Ascending aorta (tissue), 2 donors: Measurements from ENCODE around the gene HBA1. TPM values are rescaled to one million over a fixed set of nuclear protein-coding genes. Genes with fewer than 3 reads are reported as not detected.
"Not testable (repeated sequence)": the region's sequence is repeated elsewhere in the genome, so short reads cannot be mapped to it uniquely, and the experiment has no call there.

Experiments
- DNase-seq, 2 donors: peaks; one replicate each; pipeline ENCODE4 v3.0.0-alpha.2; 2019; ENCODE audit warnings: low spot score in 2 of 2
- H3K27ac ChIP-seq, 2 donors: fragments of 200-600 bp; sonication (generic); one replicate each; pipeline ENCODE4 v1.5.1; 2016 to 2017; ENCODE audit warnings: mild to moderate bottlenecking in 1 of 2
- H3K27me3 ChIP-seq: fragments of 200-600 bp; sonication (generic); one replicate; pipeline ENCODE4 v1.5.1; 2017
- H3K36me3 ChIP-seq, 2 donors: fragments of 200-600 bp; sonication (generic); one replicate each; pipeline ENCODE4 v1.5.1; 2016
- H3K4me1 ChIP-seq, 2 donors: fragments of 200-600 bp; sonication (generic); one replicate each; pipeline ENCODE4 v1.5.1; 2016 to 2017; ENCODE audit warnings: mild to moderate bottlenecking in 1 of 2
- H3K4me3 ChIP-seq, 2 donors: fragments of 200-600 bp; sonication (generic); one replicate each; pipeline ENCODE4 v1.5.1; 2016 to 2017; ENCODE audit warnings: mild to moderate bottlenecking in 1 of 2
- H3K9me3 ChIP-seq, 2 donors: fragments of 200-600 bp; sonication (generic); one replicate each; pipeline ENCODE4 v1.5.1; 2016
- intact Hi-C: fragments of 100-400 bp; cut with DNase I; formaldehyde crosslinking; loops from one replicate; pipeline ENCODE4 v1.15.1; 2023
- total RNA-seq: library from RNA; depleted of rRNA; stranded (reverse); fragments of >200 nt; gene quantifications from one replicate; pipeline ENCODE4 v1.1.0, GENCODE V29; 2016
- TF ChIP-seq, protein P1 (sequence below), 3 experiments: fragments of 200-600 bp in 2 of 3; fragments of 450-650 bp in 1 of 3; sonication (generic) in 2 of 3; IDR thresholded peaks; one replicate each; pipeline ENCODE4 v1.5.1; 2016 to 2019; ENCODE audit warnings: antibody characterized with exemption in 3 of 3, mild to moderate bottlenecking in 1 of 3, moderate library complexity in 1 of 3

Gene HBA1
- total RNA-seq, 1 donor from 2014 or later = 585 TPM

DNA sequence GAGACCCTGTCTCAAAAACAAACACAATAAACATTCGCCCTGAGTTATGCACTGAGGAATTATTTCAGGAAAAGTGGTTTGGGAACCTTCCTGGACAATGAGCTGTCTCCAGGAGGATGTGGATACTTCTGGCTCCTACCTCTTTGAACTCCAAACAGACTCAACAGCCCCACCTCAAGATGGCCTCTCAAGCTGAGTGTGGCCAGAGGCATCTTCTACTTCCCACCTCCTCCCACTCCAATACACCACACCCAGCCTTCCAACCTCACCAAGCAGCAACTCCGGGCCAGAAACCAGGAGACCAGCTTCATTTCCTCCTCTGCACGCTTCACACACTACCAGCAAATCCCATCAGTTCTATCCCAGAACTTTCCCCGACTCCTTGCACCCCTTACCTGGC is 15.4 kb downstream of the HBA1 start:
- no peak overlapping the region for H3K4me3 ChIP-seq
- no peaks in the 10 kb centered on the region for H3K27me3 ChIP-seq
- TF ChIP-seq, protein P1, sequence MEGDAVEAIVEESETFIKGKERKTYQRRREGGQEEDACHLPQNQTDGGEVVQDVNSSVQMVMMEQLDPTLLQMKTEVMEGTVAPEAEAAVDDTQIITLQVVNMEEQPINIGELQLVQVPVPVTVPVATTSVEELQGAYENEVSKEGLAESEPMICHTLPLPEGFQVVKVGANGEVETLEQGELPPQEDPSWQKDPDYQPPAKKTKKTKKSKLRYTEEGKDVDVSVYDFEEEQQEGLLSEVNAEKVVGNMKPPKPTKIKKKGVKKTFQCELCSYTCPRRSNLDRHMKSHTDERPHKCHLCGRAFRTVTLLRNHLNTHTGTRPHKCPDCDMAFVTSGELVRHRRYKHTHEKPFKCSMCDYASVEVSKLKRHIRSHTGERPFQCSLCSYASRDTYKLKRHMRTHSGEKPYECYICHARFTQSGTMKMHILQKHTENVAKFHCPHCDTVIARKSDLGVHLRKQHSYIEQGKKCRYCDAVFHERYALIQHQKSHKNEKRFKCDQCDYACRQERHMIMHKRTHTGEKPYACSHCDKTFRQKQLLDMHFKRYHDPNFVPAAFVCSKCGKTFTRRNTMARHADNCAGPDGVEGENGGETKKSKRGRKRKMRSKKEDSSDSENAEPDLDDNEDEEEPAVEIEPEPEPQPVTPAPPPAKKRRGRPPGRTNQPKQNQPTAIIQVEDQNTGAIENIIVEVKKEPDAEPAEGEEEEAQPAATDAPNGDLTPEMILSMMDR (IDR thresholded peaks at IDR 0.05) = no peak
- H3K4me1 ChIP-seq = no peaks in the 10 kb centered on the region
- no peak for DNase-seq
- peaks cover 94 to 95% of the 10 kb centered on the region in 2 donors for H3K36me3 ChIP-seq
- H3K27ac ChIP-seq = no peak overlapping the region
- intact Hi-C loops = no loop called here
- H3K9me3 ChIP-seq = no peaks in the 10 kb centered on the region

DNA sequence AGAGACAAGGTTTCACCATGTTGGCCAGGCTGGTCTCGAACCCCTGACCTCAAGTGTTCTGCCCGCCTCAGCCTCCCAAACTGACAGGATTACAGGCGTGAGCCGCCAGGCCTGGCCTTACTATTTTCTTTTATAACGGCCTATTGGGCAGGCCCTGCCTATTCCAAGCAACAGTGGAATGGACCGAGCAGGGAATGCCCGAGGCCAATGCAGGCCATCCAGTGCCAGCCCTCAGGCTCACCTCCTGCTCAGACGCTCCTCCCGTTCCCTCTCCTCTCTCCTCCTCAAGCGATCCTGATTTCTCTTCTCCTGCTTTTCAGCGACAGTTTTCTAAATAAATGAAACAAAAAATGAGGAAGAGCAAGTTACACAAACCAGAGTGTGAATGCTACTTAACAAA is 16.2 kb downstream of the HBA1 start:
- no peaks in the 10 kb centered on the region for H3K27me3 ChIP-seq
- peaks cover 97% of the 10 kb centered on the region in 2 donors for H3K36me3 ChIP-seq
- H3K4me3 ChIP-seq = no peak overlapping the region
- TF ChIP-seq, protein P1 (IDR thresholded peaks at IDR 0.05) = no peak
- intact Hi-C loops = no loop called here
- no peak overlapping the region for H3K27ac ChIP-seq
- no peak for DNase-seq
- H3K9me3 ChIP-seq = no peaks in the 10 kb centered on the region
- H3K4me1 ChIP-seq = no peaks in the 10 kb centered on the region

- intact Hi-C loops = no loop called here
- Histone ChIP-seq H3K9me3 (no peaks in the 10 kb centered on the region), H3K36me3 (peaks cover 98% of the 10 kb centered on the region in 2 donors), H3K4me1 (no peaks in the 10 kb centered on the region), H3K4me3 (no peak overlapping the region), H3K27me3 (no peaks in the 10 kb centered on the region), H3K27ac (no peak overlapping the region)
- TF ChIP-seq, protein P1 (IDR thresholded peaks at IDR 0.05) = no peak
- no peak for DNase-seq
Observed at GRCh38 chr16:193441-193840, 17.0 kb downstream of the HBA1 start.

GRCh38 chr16:194516-194915 is 18.0 kb downstream of the HBA1 start:
- Histone ChIP-seq H3K9me3 (no peaks in the 10 kb centered on the region), H3K27ac (no peak overlapping the region), H3K4me3 (no peak overlapping the region), H3K36me3 (peaks cover 98% of the 10 kb centered on the region in 2 donors), H3K27me3 (no peaks in the 10 kb centered on the region), H3K4me1 (no peaks in the 10 kb centered on the region)
- no peak for DNase-seq
- TF ChIP-seq, protein P1 (IDR thresholded peaks at IDR 0.05) = no peak
- intact Hi-C loops = no loop called here

DNA sequence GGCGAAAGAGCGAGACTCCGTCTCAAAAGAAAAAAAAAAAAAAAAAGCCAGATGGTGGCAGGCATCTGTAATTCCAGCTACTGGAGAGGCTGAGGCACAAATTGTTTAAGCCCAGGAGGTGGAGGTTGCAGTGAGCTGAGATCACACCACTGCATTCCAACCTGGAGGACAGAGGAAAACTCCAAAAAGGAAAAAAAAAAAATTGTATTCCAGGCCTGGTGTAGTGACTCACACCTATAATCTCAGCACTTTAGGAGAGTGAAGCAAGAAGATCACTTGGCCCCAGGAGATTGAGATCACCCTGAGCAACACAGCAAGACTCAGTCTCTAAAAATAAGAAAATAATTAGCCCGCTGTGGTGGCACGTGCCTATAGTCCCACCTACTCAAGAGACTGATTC is 23.9 kb downstream of the HBA1 start:
- TF ChIP-seq, protein P1 (IDR thresholded peaks at IDR 0.05) = no peak
- no peaks in the 10 kb centered on the region for H3K4me1 ChIP-seq
- H3K9me3 ChIP-seq = no peaks in the 10 kb centered on the region
- no peak overlapping the region for H3K27ac ChIP-seq
- no peak overlapping the region for H3K4me3 ChIP-seq
- H3K27me3 ChIP-seq = no peaks in the 10 kb centered on the region
- H3K36me3 ChIP-seq = peaks cover 84 to 85% of the 10 kb centered on the region in 2 donors
- no peak for DNase-seq
- intact Hi-C loops = no loop called here

DNA sequence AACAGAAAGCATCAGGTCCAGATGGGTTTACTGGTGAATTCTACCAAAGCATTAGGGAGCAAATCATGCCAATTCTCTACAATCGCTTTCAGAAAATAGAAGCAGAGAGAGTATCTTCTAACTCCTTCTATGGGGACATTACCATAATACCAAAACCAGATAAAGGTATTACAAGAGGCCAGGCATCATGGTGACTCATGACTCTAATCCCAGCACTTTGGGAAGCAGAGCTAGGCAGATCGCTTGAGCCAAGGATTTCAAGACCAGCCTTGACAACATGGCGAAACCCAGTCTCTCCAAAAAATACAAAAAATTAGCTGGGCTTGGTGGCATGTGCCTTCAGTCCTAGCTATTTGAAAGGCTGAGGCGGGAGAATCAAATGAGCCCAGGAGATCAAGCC is 26.8 kb downstream of the HBA1 start:
- TF ChIP-seq, protein P1 (IDR thresholded peaks at IDR 0.05) = no peak
- no peaks in the 10 kb centered on the region for H3K4me1 ChIP-seq
- intact Hi-C loops = no loop called here

GRCh38 chr16:204046-204445 is 27.6 kb downstream of the HBA1 start:
- H3K27me3 ChIP-seq, DNase-seq, H3K9me3 ChIP-seq, H3K4me3 ChIP-seq, H3K27ac ChIP-seq, intact Hi-C loops, H3K4me1 ChIP-seq: not testable (repeated sequence)
- H3K36me3 ChIP-seq = peaks cover 80 to 85% of the 10 kb centered on the region in 2 donors

More for the DNA sequence above, 26.8 kb downstream of the HBA1 start:
- no peak overlapping the region for H3K27ac ChIP-seq
- H3K9me3 ChIP-seq = no peaks in the 10 kb centered on the region
- no peak for DNase-seq
- peaks cover 84 to 85% of the 10 kb centered on the region in 2 donors for H3K36me3 ChIP-seq
- H3K4me3 ChIP-seq = no peak overlapping the region
- H3K27me3 ChIP-seq = no peaks in the 10 kb centered on the region

DNA sequence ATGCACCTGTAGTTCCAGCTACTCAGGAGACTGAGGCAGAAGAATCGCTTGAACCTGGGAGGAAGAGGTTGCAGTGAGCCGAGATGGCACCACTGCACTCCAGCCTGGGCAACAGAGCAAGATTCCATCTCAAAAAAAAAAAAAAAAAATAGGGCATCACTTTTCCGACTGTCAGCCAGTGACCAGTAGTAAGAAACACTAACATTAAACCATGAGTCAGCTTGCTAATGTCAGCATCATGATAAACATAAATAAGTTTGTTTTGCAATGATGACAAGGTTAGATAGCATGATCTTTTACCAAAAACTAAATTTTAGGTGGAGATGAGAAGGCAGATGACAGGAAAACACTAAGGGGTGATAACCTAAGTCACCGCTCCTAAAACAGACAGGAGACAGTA is 32.9 kb downstream of the HBA1 start:
- H3K4me3 ChIP-seq, H3K27me3 ChIP-seq, intact Hi-C loops, H3K27ac ChIP-seq, DNase-seq, H3K9me3 ChIP-seq, H3K4me1 ChIP-seq: not testable (repeated sequence)
- H3K36me3 ChIP-seq = peaks cover 57 to 81% of the 10 kb centered on the region in 2 donors
